ENCODE measurements around the gene LZTS2. TPM values are rescaled to one million over a fixed set of nuclear protein-coding genes. Genes with fewer than 3 reads are reported as not detected.

LZTS2 gene
- total RNA-seq, 4 donors from 2014 or later: 26.7 to 55.2 (median 41.4) TPM

GRCh38 chr10:101019440-101019703, 19.8 kb downstream of the LZTS2 start:
- TF ChIP-seq, protein P1, sequence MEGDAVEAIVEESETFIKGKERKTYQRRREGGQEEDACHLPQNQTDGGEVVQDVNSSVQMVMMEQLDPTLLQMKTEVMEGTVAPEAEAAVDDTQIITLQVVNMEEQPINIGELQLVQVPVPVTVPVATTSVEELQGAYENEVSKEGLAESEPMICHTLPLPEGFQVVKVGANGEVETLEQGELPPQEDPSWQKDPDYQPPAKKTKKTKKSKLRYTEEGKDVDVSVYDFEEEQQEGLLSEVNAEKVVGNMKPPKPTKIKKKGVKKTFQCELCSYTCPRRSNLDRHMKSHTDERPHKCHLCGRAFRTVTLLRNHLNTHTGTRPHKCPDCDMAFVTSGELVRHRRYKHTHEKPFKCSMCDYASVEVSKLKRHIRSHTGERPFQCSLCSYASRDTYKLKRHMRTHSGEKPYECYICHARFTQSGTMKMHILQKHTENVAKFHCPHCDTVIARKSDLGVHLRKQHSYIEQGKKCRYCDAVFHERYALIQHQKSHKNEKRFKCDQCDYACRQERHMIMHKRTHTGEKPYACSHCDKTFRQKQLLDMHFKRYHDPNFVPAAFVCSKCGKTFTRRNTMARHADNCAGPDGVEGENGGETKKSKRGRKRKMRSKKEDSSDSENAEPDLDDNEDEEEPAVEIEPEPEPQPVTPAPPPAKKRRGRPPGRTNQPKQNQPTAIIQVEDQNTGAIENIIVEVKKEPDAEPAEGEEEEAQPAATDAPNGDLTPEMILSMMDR (IDR thresholded peaks at IDR 0.05): no peak
- TF ChIP-seq POLR2A (IDR thresholded peaks at IDR 0.05): no peak
- H3K4me3 ChIP-seq: no peak overlapping the region
- no peak overlapping the region for H3K27ac ChIP-seq
- intact Hi-C loops (cut with DNase I): no loop called here
- 44 to 60% methylated on average over 2 of the region's 2 CpGs for WGBS, 2 donors
- H3K36me3 ChIP-seq: no peaks in the 10 kb centered on the region
- H3K9me3 ChIP-seq: no peaks in the 10 kb centered on the region
- peaks cover 0 to 55% (median 0%) of the 10 kb centered on the region in 4 donors for H3K27me3 ChIP-seq
- H3K4me1 ChIP-seq: peaks cover 7 to 11% (median 7%) of the 10 kb centered on the region in 3 donors
- no peak for DNase-seq

DNA sequence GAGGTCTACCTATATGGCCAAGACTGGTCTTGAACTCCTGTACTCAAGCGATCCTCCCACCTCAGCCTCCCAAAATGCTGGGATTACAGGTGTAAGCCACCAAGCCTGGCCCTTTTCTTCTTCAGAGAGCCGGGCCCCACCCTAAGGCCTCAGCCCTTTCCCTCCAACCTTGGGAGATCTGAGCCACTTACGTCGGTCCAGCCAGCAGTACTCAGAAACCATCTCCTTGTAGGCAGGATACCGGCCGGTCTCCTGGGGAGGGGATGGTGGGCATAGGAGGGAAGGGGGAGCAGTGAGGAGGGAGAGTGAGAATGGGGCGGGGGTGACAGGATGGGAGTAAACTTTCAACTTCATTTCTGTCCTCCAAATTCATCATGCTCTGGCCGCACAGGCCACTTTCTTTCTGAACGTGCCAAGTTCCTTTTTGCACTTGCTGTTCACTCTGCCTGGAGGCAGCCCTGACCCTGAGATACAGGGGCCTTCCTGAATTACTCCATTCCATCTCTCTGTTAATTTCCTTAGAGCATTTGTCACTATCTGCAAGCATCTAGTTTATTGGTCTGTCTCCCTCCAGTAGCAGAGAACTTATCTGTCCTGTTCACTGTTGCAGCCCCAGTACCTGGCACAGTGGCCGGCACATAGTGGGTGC, 20.9 kb downstream of the LZTS2 start:
- peaks cover 7 to 9% (median 7%) of the 10 kb centered on the region in 3 donors for H3K4me1 ChIP-seq
- peaks cover 0 to 53% (median 0%) of the 10 kb centered on the region in 4 donors for H3K27me3 ChIP-seq
- no peaks in the 10 kb centered on the region for H3K36me3 ChIP-seq
- H3K4me3 ChIP-seq: no peak overlapping the region
- no peak for DNase-seq
- intact Hi-C loops (cut with DNase I): no loop called here
- no peak for TF ChIP-seq POLR2A (IDR thresholded peaks at IDR 0.05)
- TF ChIP-seq, protein P1 (IDR thresholded peaks at IDR 0.05): no peak
- no peak overlapping the region for H3K27ac ChIP-seq
- H3K9me3 ChIP-seq: no peaks in the 10 kb centered on the region
- 75 to 88% methylated on average over 8 to 9 of the region's 10 CpGs for WGBS, 2 donors

GRCh38 chr10:101021239-101021638, 21.6 kb downstream of the LZTS2 start:
- H3K27ac ChIP-seq: no peak overlapping the region
- intact Hi-C loops (cut with DNase I): no loop called here
- 65 to 89% methylated on average over 4 of the region's 4 CpGs for WGBS, 2 donors
- H3K4me3 ChIP-seq: no peak overlapping the region
- H3K9me3 ChIP-seq: no peaks in the 10 kb centered on the region
- H3K27me3 ChIP-seq: peaks cover 0 to 48% (median 0%) of the 10 kb centered on the region in 4 donors
- H3K4me1 ChIP-seq: peaks cover 7 to 9% (median 7%) of the 10 kb centered on the region in 3 donors
- TF ChIP-seq POLR2A (IDR thresholded peaks at IDR 0.05): no peak
- TF ChIP-seq, protein P1 (IDR thresholded peaks at IDR 0.05): no peak
- no peaks in the 10 kb centered on the region for H3K36me3 ChIP-seq
- no peak for DNase-seq

- intact Hi-C loops (cut with DNase I): no loop called here
Observed at GRCh38 chr10:101021692-101022251, 22.2 kb downstream of the LZTS2 start.

More at GRCh38 chr10:101021692-101022251, 22.2 kb downstream of the LZTS2 start:
- Histone ChIP-seq H3K27me3 (peaks cover 0 to 43% (median 0%) of the 10 kb centered on the region in 4 donors), H3K4me1 (peaks cover 7 to 9% (median 7%) of the 10 kb centered on the region in 3 donors), H3K4me3 (no peak overlapping the region), H3K9me3 (no peaks in the 10 kb centered on the region), H3K36me3 (no peaks in the 10 kb centered on the region), H3K27ac (no peak overlapping the region)
- TF ChIP-seq, protein P1 (IDR thresholded peaks at IDR 0.05): no peak
- no peak for TF ChIP-seq POLR2A (IDR thresholded peaks at IDR 0.05)
- no peak for DNase-seq
- WGBS, 2 donors: 73 to 84% methylated on average over 7 to 10 of the region's 11 CpGs
